GM23338 (cell line): ENCODE measurements around the gene ELAC2.

ENCODE experiments used
- CREB1 ChIP-seq: fragments of 250-450 bp; sonication (Bioruptor Pico); IDR thresholded peaks from 2 replicates; pipeline ENCODE4 v1.5.0; 2020; ENCODE audit warnings: low read depth, mild to moderate bottlenecking, moderate library complexity
- EZH2 ChIP-seq: fragments of 200-600 bp; sonication (generic); IDR thresholded peaks from one replicate; pipeline ENCODE4 v1.8.0; 2017; ENCODE audit warnings: antibody characterized with exemption, mild to moderate bottlenecking, low read depth; ENCODE audit not compliant: unreplicated experiment
- EZH2phosphoT487 ChIP-seq: fragments of 200-600 bp; sonication (generic); IDR thresholded peaks from one replicate; pipeline ENCODE4 v1.8.1; 2018; ENCODE audit warnings: antibody characterized with exemption; ENCODE audit not compliant: unreplicated experiment
- JUNB ChIP-seq: IDR thresholded peaks from one replicate; pipeline ENCODE4 v1.6.1; 2016; ENCODE audit warnings: antibody characterized with exemption; ENCODE audit not compliant: unreplicated experiment
- NANOG ChIP-seq: IDR thresholded peaks from 2 replicates; pipeline ENCODE4 v1.6.1; 2016; ENCODE audit warnings: antibody characterized with exemption, borderline replicate concordance
- POLR2AphosphoS5 ChIP-seq: IDR thresholded peaks from 2 replicates; pipeline ENCODE4 v1.6.1; 2016; ENCODE audit warnings: antibody characterized with exemption, low read depth
- ZNF331 ChIP-seq: fragments of 250-450 bp; sonication (Bioruptor Pico); IDR thresholded peaks from 2 replicates; pipeline ENCODE4 v1.5.0; 2020; ENCODE audit warnings: low read depth, mild to moderate bottlenecking, moderate library complexity
- TF ChIP-seq, protein P1 (sequence below), 2 experiments: fragments of 200-600 bp in 1 of 2; sonication (generic) in 1 of 2; conservative IDR thresholded peaks; 2 replicates each; pipeline versions ENCODE4 v1.5.1 to v1.6.1; 2016 to 2017; ENCODE audit warnings: antibody characterized with exemption in 2 of 2, low read depth in 2 of 2, mild to moderate bottlenecking in 2 of 2, moderate library complexity in 1 of 2
- TF ChIP-seq, protein P2 (sequence below): IDR thresholded peaks from one replicate; pipeline ENCODE4 v1.6.1; 2018; ENCODE audit warnings: antibody characterized with exemption; ENCODE audit not compliant: unreplicated experiment

DNA sequence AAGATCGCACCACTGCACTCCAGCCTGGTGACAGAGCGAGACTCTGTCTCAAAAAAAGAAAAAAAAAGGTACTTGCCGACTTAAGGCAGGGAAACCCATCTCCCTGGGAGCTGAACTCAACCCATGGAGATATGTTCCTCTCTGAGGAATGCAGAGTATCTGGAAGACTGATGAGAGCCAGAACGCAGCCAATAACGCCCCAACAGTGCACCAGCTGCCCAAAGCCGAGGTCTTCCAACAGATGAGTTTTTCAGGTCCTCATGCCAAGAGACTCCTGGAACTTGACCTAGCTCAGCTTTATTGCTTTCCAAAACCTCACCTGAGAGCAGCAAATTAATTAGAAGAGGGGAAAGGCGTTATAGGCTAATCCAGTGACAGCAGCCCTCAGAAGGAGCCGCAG is 9.4 kb downstream of the ELAC2 start:
- TF ChIP-seq, protein P1, sequence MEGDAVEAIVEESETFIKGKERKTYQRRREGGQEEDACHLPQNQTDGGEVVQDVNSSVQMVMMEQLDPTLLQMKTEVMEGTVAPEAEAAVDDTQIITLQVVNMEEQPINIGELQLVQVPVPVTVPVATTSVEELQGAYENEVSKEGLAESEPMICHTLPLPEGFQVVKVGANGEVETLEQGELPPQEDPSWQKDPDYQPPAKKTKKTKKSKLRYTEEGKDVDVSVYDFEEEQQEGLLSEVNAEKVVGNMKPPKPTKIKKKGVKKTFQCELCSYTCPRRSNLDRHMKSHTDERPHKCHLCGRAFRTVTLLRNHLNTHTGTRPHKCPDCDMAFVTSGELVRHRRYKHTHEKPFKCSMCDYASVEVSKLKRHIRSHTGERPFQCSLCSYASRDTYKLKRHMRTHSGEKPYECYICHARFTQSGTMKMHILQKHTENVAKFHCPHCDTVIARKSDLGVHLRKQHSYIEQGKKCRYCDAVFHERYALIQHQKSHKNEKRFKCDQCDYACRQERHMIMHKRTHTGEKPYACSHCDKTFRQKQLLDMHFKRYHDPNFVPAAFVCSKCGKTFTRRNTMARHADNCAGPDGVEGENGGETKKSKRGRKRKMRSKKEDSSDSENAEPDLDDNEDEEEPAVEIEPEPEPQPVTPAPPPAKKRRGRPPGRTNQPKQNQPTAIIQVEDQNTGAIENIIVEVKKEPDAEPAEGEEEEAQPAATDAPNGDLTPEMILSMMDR (conservative IDR thresholded peaks at IDR 0.05; ENCODE audit: low read depth in 2 of 2): no peak
- TF ChIP-seq POLR2AphosphoS5 (no peak), EZH2 (no peak), EZH2phosphoT487 (no peak), NANOG (no peak), JUNB (no peak), ZNF331 (no peak), CREB1 (no peak)
- TF ChIP-seq, protein P2, sequence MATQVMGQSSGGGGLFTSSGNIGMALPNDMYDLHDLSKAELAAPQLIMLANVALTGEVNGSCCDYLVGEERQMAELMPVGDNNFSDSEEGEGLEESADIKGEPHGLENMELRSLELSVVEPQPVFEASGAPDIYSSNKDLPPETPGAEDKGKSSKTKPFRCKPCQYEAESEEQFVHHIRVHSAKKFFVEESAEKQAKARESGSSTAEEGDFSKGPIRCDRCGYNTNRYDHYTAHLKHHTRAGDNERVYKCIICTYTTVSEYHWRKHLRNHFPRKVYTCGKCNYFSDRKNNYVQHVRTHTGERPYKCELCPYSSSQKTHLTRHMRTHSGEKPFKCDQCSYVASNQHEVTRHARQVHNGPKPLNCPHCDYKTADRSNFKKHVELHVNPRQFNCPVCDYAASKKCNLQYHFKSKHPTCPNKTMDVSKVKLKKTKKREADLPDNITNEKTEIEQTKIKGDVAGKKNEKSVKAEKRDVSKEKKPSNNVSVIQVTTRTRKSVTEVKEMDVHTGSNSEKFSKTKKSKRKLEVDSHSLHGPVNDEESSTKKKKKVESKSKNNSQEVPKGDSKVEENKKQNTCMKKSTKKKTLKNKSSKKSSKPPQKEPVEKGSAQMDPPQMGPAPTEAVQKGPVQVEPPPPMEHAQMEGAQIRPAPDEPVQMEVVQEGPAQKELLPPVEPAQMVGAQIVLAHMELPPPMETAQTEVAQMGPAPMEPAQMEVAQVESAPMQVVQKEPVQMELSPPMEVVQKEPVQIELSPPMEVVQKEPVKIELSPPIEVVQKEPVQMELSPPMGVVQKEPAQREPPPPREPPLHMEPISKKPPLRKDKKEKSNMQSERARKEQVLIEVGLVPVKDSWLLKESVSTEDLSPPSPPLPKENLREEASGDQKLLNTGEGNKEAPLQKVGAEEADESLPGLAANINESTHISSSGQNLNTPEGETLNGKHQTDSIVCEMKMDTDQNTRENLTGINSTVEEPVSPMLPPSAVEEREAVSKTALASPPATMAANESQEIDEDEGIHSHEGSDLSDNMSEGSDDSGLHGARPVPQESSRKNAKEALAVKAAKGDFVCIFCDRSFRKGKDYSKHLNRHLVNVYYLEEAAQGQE: no peak
